Hematopoietic multipotent progenitor cell (in vitro differentiated cells): ENCODE measurements around the gene S1PR3. TPM values are rescaled to one million over a fixed set of nuclear protein-coding genes. Genes with fewer than 3 reads are reported as not detected.
"Not testable (repeated sequence)": the region's sequence is repeated elsewhere in the genome, so short reads cannot be mapped to it uniquely, and the experiment has no call there.

Source experiments
- DNase-seq, 3 donors: peaks; one replicate each; pipeline ENCODE4 v3.0.0-alpha.2; 2011 to 2015; ENCODE audit warnings: low read depth in 2 of 3, low spot score in 2 of 3
- total RNA-seq: library from RNA; depleted of rRNA; stranded (reverse); fragments of >200 nt; gene quantifications from one replicate; pipeline ENCODE4 v1.2.3, GENCODE V29; 2012

Gene S1PR3
- total RNA-seq = 0.27 TPM

DNA sequence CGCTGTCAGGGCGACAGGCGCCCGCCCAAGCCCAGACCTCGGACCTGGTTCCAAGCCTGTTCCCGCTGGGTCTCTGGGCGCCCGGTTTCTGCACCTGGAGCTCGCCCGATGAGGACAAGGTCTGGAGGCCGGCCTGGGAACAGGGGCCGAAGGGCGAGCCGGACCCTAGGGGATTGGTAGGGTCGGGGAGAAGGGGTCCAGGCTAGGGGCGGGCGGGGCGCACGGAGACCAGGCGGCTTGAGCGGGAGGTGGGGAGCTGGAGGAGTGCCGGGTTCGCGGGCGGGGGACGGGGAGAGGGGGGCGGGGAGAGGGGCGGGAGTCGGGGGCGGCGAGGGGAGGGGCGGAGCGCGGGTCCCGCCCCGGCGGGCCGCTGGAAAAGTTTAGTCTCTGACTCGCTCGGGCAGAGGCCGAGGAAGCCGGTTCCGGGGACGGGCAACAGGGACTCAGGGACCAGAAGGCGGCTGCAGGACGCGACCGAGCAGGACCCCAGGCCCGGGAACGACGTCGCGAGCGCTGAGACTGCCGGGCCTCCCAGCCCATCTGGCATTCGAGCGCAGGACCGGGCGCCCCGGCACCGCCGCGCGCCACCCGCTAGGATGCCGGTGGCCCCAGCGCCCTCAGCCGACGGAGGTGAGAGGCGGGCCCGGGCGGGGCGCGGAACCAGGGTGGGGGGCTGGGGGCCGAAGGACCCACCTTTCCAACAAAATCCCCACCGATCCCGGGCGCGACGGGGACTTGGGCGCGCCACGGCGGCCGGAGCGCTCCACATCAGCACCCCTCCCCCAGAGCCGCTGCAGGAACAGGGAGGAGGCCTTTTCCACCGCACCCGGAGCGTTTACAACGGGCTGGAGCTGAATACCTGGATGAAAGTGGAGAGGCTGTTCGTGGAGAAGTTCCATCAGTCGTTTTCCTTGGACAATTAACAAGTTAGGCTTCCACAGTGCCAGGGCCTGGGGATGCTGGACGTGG is at the start of gene S1PR3:
TSS of gene S1PR3 (plus strand) at position 403 of the 969 bp plus-strand sequence. CDS start 9,733 bp downstream, outside the sequence.
- no peak for DNase-seq

DNA sequence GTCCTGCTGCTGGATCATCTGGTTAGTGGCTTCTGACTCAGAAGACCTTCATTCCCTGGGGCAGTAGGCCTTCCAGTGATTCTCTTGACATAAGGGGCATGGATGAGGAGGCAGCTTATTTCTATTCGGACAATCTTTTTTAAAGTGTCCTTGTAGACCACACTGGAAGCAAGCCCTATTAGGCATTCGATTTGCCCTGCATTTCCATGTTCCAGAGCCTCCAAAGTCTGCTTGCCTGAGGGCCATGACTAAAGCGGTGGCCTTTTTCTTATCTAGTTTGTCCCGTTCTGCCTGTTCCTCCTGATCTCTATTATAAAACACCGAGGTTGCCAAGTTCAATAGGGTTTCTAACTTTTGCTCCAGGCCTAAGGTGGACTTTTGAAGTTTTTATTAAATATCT is 49.7 kb upstream of the S1PR3 start:
- not testable (repeated sequence) for DNase-seq

DNA sequence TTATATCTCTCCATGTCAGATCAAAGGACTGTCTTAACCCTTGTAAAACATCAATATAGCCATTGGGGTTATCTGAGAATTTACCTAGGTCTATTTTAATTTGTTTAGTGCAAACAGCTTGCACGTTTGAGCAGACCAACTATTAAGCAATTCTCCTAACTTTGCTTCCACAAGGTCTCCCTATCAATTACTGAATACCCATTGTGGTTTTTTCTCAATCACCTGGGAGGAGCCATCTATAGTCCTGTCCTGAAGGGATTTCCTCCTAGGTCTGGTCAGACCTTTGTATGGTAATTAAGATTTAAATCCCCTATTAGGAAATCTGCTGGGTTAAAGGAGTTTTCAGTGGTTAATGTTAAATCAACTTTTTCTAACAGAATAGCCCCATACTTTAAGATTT is 48.9 kb upstream of the S1PR3 start:
- DNase-seq = no peak

DNA sequence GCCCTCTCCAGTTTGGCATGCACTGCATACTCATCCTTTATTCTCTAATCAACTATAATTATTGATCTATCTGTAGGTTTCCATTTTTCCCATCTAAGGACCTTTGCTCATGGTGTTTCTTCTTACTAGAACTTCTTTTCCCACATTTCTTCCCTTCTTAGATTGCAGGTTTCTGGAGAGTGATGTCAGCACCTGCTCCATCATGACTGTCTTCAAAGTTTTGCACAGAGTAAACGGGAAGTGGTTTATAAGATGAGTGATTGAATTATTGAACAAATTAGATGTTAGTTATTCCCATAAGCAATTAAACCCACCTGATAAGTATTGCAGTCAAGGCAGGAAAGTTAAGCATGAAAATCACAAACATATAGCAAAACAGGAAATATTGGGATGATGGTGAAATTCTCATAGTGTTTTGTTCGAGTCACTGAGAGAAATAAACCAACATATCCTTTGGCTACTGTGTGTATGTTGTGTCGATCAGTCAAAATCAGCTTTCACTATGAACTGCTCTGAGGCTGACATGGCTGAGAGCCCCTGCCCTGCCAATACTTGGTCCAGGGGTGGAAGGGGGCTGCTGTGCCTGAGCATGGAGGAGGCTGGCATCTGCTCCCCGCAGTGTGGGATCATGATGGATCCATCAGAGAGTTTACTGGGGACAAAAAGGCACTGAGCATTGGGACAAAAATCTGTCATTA is 45.5 kb upstream of the S1PR3 start:
- DNase-seq = no peak

DNA sequence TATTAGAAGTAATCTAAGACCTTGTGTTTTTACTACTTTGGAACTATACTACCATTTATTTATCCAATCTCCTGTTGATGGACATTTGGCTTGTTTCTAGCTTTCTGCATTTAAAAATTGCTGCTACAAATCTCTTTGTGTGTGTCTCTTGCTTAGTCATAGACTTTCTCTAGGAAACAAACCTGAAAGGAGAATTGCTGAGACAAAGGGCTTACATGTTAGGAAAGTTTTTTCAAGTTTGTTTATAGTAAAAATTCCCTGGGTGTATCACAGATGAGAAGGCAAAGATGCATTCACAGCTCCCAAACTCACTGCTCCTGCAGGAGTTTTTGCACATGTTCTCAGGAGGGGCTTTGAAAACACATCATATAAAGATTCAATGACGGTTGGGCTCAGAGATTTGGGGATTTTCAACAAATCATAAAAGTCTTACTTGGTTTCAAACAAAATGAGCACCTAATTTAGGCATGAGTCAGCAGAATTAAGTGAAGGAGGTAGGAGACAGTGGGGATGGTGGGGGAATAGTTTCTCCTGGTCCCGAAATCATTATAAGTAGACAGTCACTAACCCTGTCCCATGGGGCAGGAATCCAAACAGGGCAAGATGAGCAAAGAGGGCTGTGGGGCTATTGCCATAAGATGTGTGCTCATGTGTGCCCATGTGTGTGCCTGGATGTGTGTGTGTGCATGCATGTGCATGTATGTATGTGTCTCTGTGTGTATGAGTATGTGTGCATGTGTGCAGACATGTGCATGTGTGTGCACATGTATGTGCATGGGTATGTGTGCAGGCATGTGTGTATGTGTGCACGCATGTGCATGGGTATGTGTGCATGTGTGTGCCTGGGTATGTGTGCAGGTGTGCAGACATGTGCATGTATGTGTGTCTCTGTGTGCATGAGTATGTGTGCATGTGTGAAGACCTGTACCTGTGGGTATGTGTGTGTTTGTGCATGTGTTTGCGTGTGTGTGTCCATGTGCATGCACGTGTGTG is 43.4 kb upstream of the S1PR3 start:
- no peak for DNase-seq

DNA sequence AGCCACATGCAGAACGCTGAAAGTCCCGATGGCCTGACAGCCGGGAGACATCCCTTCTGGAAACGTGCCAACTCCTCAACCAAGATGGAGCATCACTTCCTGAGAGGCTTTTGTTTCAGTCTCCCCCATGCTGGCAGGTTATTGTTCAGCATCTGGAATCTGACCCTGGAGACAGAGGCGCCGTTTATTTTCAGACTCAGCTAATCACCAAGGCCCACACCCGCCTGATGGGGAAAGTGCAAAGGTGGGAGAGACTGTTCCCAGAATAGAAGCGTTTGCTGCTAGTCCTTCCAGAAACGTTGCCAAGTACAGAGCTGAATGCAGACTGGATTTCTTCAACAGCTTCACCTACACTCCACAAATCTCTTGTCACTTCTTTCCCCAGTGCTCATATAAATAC is 41.8 kb upstream of the S1PR3 start:
- no peak for DNase-seq

DNA sequence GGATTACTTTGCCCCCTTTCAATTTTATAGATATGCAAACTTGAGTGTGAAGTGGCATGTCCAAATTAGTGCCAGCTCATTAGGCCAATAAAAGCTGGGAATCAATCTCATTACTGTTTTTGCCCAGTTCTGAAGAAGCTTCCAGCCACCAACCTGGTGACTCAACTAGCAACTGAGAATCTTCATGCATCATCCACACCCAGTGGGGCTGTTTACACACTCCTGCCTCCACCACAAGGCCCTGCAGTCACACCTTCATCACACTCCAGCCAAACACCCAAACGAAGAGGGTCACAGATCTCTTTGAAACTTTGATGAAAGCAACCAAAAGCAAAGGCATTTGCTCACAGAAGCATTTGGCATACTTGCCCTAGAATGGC is 41.3 kb upstream of the S1PR3 start:
- no peak for DNase-seq

DNA sequence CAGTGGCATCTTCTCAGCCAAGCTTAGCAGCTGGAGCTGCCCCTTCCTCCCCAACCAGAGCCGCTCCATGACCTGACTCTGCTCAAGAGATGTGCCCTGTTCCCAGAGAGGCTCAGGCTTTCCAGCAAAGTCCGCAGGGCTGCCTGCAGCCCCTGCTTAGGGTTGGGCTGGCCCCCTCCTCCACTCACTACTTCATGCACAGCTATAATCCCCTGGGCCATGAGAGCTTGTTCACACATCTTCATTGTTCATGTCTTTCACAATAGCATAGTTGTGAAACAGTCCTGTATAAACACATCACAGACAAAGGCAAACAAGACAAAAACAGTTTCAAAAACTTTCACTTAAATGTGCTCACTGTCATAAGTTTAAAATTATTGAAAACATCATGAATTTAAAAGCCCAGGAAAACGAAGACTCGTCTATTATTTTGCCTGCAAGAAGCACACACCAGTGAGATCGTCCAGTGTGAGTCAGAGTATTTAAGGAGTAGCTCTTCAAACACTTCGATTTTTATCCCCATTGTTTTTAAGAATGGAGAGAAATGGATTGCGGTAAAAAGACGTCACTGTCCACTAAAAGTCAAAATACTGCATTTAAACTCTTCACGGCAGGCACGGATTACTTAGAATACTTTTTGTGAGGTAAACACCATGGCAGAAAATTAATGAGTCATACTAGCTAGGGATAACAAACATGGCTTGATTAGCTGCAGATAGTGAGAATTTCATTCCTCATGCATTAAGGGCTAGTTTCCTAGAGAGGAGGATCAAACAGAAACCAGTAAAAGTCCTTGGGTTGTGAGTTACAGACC is 40.7 kb upstream of the S1PR3 start:
- DNase-seq = no peak

DNA sequence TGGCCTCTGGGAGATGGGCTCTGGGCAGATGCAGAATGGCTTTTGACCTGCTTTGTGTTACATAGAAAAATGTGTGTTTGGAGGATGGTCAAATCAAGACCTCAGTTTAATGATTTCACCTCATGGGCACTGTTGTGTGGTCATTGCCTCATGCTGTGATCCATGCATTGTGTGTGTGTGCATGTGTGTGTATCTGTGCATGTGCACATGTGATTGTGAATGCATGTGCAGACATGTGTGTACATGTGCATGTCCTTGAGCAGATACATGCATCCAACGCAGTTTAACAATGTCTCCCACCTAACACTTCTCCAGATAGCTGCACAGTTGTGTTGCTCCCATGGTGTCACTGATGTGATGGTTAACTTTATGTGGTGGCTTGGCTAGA is 40.1 kb upstream of the S1PR3 start:
- DNase-seq = no peak

DNA sequence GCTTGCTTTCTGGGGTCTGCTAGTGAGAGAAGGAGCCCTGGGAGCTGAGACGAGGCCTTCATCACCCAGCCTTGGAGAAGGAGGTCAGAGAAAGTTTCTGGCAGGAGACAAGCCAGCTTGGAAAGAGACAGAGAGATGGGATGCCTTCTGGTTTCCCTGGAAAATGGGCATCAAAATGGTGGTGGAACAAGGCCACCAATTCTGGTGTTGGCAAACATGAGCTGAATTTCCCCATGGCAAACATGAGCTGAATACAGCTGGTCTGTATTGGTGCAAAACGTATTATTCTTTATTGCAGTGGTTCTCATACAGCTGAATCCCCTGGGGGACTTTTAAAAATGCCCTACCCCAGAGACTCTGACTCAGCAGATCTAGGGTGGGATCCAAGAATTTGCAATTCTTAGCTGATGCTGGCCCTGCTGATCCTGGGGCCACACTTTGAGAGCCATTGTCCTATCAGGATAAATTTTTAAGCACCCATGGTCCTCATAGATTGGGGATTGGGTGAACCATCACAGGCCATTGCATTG is 39.1 kb upstream of the S1PR3 start:
- DNase-seq = no peak

DNA sequence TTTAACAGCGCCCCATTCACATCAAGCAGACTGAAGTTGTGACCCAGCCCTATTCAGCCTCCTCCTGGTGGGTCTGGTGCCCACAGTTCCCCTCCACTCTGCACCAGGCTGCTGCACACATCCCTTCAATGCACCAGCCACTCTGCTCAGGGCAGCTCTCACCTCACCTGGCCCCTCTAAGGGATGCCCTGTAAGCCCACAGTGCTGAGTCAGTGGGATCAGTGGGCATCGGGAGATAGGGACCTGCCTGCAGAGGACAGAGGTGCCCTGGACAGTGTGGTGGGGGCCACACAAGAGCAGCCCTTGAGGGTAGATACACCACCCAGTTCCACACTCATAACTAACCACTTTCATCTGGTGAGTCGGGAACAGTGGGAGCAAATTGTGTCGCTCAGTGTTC is 38.3 kb upstream of the S1PR3 start:
- DNase-seq = no peak

DNA sequence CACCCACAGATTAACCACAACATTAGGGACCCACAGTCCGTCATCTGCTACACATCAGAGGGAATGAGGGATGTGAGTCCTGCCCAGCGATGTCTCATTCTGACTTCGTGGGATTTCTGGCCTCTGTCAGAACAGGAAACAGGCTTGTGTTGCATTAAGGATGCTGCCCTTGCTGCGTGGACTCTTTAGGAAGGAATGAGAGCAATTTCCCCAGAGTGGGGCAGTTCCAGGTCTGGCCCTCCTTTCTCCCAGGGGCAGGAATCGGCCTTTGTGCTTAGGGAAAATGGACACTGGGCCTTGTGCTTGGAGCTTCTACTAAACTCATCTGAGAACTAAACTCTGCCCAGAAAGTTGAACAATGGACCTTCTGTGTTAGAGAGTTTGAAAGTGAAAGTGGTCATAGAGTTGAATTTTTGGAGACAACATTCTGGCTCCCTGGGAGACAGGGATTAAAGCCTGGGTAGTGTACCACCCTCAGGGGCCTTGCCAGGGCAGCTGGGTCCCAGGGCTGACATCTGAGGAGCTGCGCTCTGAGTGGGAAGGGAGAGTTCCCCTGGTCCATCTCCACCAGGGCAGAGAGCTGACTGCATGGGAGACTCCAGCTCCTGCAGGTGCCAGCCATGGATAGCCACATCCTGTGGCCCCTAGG is 37.8 kb upstream of the S1PR3 start:
- no peak for DNase-seq

DNA sequence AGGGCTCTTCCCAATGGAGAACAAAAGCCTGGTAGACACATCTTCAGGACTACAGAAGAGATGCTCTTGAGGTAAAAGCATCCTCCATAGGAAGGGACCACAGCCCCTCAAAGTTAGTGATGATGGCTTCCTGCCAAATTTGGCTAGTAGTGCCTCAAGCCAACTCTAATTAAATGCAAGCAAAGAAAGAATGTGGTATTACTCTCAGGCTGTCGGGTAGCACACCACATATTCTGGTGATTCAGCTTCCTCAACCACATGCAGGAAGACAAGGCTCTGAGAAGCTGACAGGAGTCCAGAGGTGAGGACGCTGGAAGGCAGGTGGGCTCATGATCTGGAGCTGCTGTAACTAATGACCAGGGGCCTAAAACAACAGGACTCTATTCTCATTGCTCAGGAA is 37.2 kb upstream of the S1PR3 start:
- DNase-seq = no peak

DNA sequence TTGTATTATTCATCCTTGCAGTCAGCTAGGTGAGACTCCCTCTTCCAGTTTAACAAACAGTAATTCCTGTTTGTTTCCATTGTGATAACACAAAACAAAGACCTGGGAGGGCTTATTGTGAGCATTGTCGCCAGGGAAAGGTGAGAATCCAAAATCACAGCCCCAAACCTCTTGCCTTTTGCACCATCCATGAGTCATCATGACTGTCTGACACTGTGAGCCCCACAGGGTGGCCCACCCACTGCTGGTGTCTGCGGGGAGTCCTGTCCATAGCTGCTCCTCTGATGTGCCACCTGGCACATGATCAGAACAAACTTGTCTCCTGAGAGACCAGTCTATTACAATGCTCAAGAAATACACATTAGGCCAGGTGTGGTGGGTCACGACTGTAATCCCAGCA is 33.7 kb upstream of the S1PR3 start:
- no peak for DNase-seq

DNA sequence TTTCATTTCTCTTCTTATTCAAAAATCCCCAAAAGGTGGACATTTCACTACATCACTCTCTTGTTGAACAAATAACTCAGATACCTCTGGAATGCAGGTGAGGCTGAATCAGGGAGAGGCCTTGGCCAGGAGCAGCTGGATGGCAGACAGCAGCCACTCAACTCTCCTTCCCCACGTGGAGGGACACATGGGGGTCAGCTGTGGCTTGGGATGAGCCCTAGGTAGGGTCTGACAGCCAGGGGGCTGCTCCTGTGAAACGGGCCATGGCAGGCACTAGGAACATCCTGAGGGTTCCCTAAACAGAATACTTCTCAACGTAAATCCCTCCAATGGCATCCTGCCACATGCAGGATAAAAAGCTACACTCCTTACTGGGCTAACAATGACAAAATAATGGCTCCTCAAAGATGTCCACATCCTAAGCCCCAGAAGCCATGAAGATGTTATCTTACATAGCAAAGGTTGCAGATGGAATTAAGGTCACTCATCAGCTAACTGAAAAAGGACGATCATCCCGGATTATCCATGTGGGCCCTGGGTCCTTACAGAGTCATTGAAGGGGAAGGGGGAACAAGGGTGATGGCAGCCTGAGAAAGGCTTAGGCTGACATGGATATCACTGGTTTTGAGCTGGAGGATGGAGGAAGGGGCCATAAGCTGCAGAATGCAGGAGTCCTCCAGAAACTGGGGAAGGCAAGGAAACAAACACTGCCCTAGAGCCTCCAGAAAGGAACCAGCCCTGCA is 31.4 kb upstream of the S1PR3 start:
- no peak for DNase-seq

DNA sequence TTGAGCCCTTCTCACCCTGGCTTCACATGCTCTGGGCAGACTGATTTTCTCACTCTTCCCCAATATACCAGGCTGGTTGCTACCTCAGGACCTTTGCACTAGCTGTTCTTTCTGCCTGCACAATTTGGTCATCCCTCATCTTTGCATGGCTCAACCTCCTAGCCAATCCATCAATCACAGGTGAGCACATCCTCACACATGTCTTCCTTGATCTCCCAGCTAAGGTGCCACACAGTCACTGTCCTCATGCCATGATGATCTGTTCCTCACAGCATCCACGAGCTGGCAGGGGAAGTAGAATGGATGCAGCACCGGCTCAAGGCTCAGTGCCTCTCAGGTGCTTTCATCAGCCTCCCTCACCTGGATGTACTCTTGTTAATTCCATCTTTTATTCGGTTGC is 30.6 kb upstream of the S1PR3 start:
- DNase-seq = no peak

DNA sequence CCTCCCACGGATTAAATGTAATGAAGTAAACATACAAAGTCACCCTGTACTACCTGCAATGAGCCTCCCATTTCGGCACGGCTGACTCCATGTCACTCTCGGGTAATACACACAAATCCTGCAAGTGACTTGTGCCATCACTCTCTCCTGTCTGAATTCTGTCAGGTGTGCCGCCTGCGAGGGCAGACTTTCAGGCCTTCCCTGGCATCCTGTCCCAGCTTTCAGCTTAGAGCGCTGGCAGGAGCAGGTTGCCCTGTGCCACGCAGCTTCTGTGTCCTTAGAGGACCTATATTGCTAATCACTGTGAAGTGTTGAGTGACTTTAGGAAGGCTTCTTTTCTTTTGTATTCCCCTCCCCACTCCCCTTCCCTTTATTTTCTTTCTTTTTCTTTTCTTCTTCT is 25.8 kb upstream of the S1PR3 start:
- no peak for DNase-seq

DNA sequence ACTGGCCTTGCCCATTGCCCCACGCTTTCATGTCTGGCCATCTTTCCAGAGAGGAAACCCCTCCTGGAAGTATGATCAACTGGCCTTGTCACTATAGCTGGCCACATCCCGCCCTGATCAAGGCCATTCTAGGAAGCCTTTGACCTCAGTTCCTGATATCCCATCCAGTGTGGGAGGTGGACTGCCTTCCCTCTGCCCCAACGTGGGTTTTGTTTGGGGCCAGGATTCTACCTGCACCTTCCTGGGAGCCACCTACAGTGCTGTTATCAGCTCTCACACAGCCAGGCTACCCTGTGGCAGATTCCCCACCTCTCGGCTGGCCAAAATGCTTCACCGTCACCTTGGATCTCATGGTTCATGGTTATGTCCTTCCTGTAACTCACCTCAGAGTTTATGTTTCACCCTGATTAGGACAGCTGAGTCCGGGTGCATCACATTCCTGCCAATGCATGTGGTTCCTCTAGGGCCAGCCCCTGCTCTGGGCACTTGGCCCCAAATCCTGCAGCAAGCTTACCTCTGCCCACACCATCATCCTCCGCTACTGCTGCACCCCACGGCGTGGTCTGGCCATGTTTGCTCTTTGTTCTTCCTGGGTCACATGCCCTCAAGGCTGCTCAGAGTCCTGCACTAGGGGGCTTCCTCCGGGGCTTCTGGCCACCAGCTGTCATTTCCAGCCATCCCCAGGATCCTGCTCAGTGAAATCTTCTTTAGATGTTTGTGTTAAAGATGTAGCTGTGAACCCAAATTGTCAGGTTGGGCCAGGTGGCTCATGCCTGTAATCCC is 24.2 kb upstream of the S1PR3 start:
- no peak for DNase-seq
